Fibroblast of lung (primary cell): ENCODE measurements around the gene ARHGEF26.

Experiments used
- CTCF ChIP-seq, 2 donors: IDR thresholded peaks in 1 of 2; conservative IDR thresholded peaks in 1 of 2; 1 replicate in 1 of 2; 2 replicates in 1 of 2; pipeline ENCODE4 v1.5.1; 2011 to 2012; ENCODE audit warnings: low read length in 2 of 2, control low read depth in 1 of 2, inconsistent platforms in 1 of 2, low read depth in 1 of 2, mild to moderate bottlenecking in 1 of 2
- EZH2 ChIP-seq: IDR thresholded peaks from 2 replicates; pipeline ENCODE4 v1.5.1; 2012; ENCODE audit warnings: low read length, control low read depth, mild to moderate bottlenecking; ENCODE audit errors: missing control alignments

GRCh38 chr3:154195620-154196356 lies 74.6 kb downstream of the ARHGEF26 start:
- no peak for TF ChIP-seq CTCF (conservative IDR thresholded peaks at IDR 0.05 in 1 of 2, IDR thresholded peaks at IDR 0.05 in 1 of 2; ENCODE audit: low read depth in 1 of 2, low read length in 2 of 2)
- TF ChIP-seq EZH2 = no peak
